ENCODE results near the gene HES5. TPM values are rescaled to one million over a fixed set of nuclear protein-coding genes. Genes with fewer than 3 reads are reported as not detected.
A peak's percentile ranks its signal among the peaks of the same experiment; 100 is the strongest.

HES5 gene
- total RNA-seq, 6 experiments from 2014 or later: 0.18 to 0.25 TPM; not detected in 4

DNA sequence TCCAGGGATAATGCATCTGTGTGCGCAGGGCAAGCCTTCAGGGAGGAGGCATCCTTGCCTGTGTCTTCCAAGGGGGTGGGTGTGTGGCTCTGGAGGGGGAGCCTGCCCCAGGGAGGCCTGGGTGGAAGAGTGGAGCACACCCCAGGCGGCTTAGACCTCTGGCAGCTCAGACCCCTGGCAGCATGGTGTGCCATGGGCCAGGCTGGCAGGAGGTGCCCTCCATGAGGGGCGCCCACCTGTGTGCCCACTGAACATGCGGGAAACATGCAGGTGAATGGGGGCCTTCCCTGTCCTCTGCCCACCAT is 2.6 kb downstream of the HES5 start:
- WGBS (ENCODE audit: insufficient coverage, low coverage, low lambda C conversion rate, missing lambda C conversion rate): 92% methylated on average over 2 of the region's 4 CpGs
- intact Hi-C loops (cut with DNase I): no loop called here
- ATAC-seq: no peak
- Histone ChIP-seq H3K4me1 (peaks cover 0 to 75% (median 39%) of the 10 kb centered on the region in 4 donors), H3K4me3 (no peak overlapping the region), H3K36me3 (no peaks in the 10 kb centered on the region), H3K27me3 (no peaks in the 10 kb centered on the region), H3K9me3 (no peaks in the 10 kb centered on the region), H3K27ac (peak overlapping the region in 2 of 3 donors; percentile 66 to 80)
- no peak for TF ChIP-seq POLR2A (IDR thresholded peaks at IDR 0.05)
- TF ChIP-seq, protein P1, sequence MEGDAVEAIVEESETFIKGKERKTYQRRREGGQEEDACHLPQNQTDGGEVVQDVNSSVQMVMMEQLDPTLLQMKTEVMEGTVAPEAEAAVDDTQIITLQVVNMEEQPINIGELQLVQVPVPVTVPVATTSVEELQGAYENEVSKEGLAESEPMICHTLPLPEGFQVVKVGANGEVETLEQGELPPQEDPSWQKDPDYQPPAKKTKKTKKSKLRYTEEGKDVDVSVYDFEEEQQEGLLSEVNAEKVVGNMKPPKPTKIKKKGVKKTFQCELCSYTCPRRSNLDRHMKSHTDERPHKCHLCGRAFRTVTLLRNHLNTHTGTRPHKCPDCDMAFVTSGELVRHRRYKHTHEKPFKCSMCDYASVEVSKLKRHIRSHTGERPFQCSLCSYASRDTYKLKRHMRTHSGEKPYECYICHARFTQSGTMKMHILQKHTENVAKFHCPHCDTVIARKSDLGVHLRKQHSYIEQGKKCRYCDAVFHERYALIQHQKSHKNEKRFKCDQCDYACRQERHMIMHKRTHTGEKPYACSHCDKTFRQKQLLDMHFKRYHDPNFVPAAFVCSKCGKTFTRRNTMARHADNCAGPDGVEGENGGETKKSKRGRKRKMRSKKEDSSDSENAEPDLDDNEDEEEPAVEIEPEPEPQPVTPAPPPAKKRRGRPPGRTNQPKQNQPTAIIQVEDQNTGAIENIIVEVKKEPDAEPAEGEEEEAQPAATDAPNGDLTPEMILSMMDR (IDR thresholded peaks at IDR 0.05): no peak
- no peak for DNase-seq

DNA sequence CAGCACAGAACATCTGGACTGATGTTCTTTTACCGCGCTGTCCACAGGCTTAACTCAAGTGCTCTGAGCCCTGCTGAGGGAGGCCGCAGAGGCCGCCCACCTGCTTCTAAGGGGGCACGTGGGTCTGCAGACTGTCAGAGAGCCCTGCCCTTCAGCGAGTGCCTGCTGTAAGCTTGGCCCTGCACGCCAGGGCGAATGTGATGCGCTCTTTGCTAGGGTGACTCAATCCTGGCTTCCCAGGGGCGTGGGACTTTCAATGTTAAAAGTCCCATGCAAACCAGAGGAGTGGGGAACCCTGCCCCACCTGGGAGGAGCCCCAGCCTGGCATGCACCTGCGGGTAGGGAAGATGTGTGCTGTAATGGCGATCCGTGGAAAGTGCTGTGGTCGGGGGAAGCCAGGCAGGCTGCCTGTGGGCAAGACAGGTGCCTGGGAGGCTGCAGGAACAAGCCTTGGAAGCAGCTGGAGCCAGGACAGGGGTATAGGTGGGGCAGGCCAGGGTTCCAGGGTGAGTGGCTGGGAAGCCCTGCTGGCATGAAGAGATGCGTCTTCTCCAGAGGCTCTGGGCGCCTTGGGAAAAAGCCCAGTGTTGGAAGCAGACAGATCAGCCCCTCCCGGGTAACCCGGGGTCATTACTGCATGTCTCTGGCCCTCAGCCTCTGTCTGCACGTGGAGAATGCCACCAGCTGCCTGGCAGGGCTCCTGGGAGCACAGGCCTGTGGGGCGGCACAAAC is 3.1 kb downstream of the HES5 start:
- Histone ChIP-seq H3K27ac (peak overlapping the region in 2 of 3 donors; percentile 37 to 80), H3K4me1 (peaks cover 0 to 80% (median 41%) of the 10 kb centered on the region in 4 donors), H3K27me3 (no peaks in the 10 kb centered on the region), H3K9me3 (no peaks in the 10 kb centered on the region), H3K4me3 (peak overlapping the region; percentile 76 to 99 (median 80)), H3K36me3 (no peaks in the 10 kb centered on the region)
- intact Hi-C loops (cut with DNase I): no loop called here
- TF ChIP-seq POLR2A (IDR thresholded peaks at IDR 0.05): no peak
- TF ChIP-seq, protein P1 (IDR thresholded peaks at IDR 0.05): no peak
- ATAC-seq: peak; percentile 8 to 41 (median 18)
- WGBS (ENCODE audit: insufficient coverage, low coverage, low lambda C conversion rate, missing lambda C conversion rate): 24% methylated on average over 7 of the region's 20 CpGs
- DNase-seq: peak; percentile 60 to 92 (median 85)

DNA sequence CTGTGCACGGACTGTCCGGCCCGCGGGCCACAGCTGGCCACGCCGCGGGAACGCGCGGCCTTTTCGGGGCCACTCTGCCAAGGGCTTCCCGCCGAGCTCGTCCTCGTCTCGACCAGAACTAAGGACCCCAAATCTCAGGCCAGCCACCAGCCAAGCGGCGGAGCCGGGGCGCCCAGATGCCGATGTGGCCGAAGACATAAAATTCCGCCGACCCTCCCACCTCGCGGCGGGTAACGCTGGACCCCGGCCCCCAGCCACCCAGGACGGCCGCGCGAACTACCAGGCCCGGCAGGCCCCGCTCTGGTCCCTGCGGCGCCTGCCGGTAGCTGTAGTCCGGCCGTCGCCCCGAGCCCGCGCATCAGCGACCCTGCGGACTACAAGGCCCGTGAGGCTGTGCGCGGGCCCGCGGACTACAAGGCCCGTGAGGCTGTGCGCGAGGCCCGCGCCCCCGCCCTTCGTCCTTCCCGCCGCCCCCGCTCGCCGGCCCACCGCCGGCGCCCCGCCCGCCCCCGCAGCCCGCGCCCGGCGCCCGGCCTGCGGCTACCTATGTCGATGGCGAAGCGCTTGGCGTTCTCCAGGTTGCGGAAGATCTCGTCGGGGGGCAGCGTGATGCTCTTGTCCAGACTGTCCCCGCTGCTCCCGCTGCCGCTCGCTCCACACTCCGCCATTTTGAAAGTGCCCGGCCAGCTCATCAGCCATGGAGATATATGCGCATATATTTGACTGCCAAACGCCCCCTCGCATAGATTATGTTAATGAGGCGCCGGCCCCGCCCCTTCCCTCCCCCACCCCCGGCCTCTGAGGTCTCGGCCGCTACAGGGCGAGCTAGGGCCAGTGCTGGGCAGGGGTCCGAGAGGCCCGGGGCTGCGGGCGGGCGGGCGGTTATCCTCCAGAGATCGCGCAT is 3.9 kb downstream of the HES5 start, which contains the start of gene PANK4:
Gene PANK4 (minus strand): TSS at position 677 of the 904 bp plus-strand sequence. CDS start 9 bp downstream, at position 668.
- Histone ChIP-seq H3K36me3 (peaks cover 0 to 5% (median 0%) of the 10 kb centered on the region in 4 donors), H3K27ac (peak within 1 kb of the TSS; percentile 53 to 80 (median 55)), H3K9me3 (no peaks in the 10 kb centered on the region), H3K4me1 (peaks cover 0 to 84% (median 43%) of the 10 kb centered on the region in 4 donors), H3K4me3 (peak within 1 kb of the TSS; percentile 76 to 99 (median 80)), H3K27me3 (no peaks in the 10 kb centered on the region)
- ATAC-seq (peak; percentile 74 to 84 (median 78)), DNase-seq (peak; percentile 95 to 96 (median 95))
- TF ChIP-seq POLR2A (IDR thresholded peaks at IDR 0.05): peak; percentile 50
- TF ChIP-seq, protein P1 (IDR thresholded peaks at IDR 0.05): peak in 1 of 4 donors; percentile 18
- 0% methylated on average over 9 of the region's 107 CpGs for WGBS (ENCODE audit: insufficient coverage, low coverage, low lambda C conversion rate, missing lambda C conversion rate)
- intact Hi-C loops (cut with DNase I): no loop called here

DNA sequence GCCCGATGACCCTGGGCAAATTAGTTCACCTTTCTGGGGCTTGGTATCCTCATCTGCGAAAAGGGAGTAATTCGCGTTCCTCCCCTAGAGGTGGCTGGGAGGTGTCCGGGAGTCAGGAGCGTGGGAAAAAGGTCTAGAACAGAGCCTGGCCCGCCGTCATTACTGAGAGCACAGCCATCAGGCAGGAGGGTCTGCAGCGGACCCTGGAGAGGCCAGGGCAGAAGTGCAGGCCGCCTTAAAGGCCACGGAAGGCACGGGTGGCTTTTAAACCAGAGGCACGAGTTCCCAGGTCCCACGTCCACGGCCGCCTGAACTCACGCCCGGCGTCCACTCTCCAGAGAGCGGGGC is 4.5 kb downstream of the HES5 start:
- WGBS (ENCODE audit: insufficient coverage, low coverage, low lambda C conversion rate, missing lambda C conversion rate): 0% methylated on average over 1 of the region's 20 CpGs
- H3K36me3 ChIP-seq: peaks cover 0 to 11% (median 3%) of the 10 kb centered on the region in 4 donors
- intact Hi-C loops (cut with DNase I): no loop called here
- DNase-seq (no peak), ATAC-seq (no peak)
- TF ChIP-seq, protein P1 (IDR thresholded peaks at IDR 0.05): no peak
- no peak for TF ChIP-seq POLR2A (IDR thresholded peaks at IDR 0.05)
- H3K27me3 ChIP-seq: no peaks in the 10 kb centered on the region
- peak overlapping the region; percentile 76 to 99 (median 80) for H3K4me3 ChIP-seq
- H3K4me1 ChIP-seq: peaks cover 0 to 78% (median 39%) of the 10 kb centered on the region in 4 donors
- H3K9me3 ChIP-seq: no peaks in the 10 kb centered on the region
- peak overlapping the region; percentile 52 to 77 (median 55) for H3K27ac ChIP-seq
